ENCODE results near the gene BCHE.

BCHE gene

GRCh38 chr3:165852711-165853110 lies 15.5 kb upstream of the BCHE start:
- ChIA-PET POLR2A (no interaction called here), CTCF (no interaction called here)
- TF ChIP-seq ZNF169 (tag by site-specific recombination; IDR thresholded peaks at IDR 0.05) (no peak), ZBTB7A (tag by site-specific recombination; IDR thresholded peaks at IDR 0.05; ENCODE audit: low read depth) (no peak), ZNF561 (tag by site-specific recombination; IDR thresholded peaks at IDR 0.05; ENCODE audit: borderline replicate concordance) (no peak), ZBTB11 (tag by site-specific recombination; conservative IDR thresholded peaks at IDR 0.05; ENCODE audit: low read depth) (no peak), ZNF664 (tag by site-specific recombination; IDR thresholded peaks at IDR 0.05) (no peak), ZSCAN4 (tag by site-specific recombination; IDR thresholded peaks at IDR 0.05) (no peak), GLI4 (tag by site-specific recombination; IDR thresholded peaks at IDR 0.05) (no peak), MYNN (tag by site-specific recombination; IDR thresholded peaks at IDR 0.05; ENCODE audit: borderline replicate concordance) (no peak), ZNF404 (tag by site-specific recombination; IDR thresholded peaks at IDR 0.05) (no peak), ZFP69B (tag by site-specific recombination; IDR thresholded peaks at IDR 0.05) (no peak), ZNF560 (tag by site-specific recombination; IDR thresholded peaks at IDR 0.05; ENCODE audit: borderline replicate concordance) (no peak), SCRT2 (tag by site-specific recombination; IDR thresholded peaks at IDR 0.05) (no peak), PRDM2 (tag by site-specific recombination; IDR thresholded peaks at IDR 0.05; ENCODE audit: borderline replicate concordance) (no peak), ZBTB44 (tag by site-specific recombination; IDR thresholded peaks at IDR 0.05) (no peak), ZNF76 (tag by site-specific recombination; IDR thresholded peaks at IDR 0.05; ENCODE audit: borderline replicate concordance, low read depth) (no peak), ZNF585B (tag by site-specific recombination; IDR thresholded peaks at IDR 0.05) (no peak)
- no peak overlapping the region for H3K27ac ChIP-seq (ENCODE audit: extremely low read depth, low read depth, low read length)
- H3K4me1 ChIP-seq (ENCODE audit: control insufficient read depth, insufficient read depth, low read length): no peaks in the 10 kb centered on the region
- no peaks in the 10 kb centered on the region for H3K9me3 ChIP-seq (ENCODE audit: control insufficient read depth, insufficient read depth, low read depth, low read length)
- no peak overlapping the region for H3K4me3 ChIP-seq (ENCODE audit: low read depth, low read length)
- H3K36me3 ChIP-seq (ENCODE audit: control insufficient read depth in 2 of 2, insufficient read depth in 1 of 2, low read length in 2 of 2): no peaks in the 10 kb centered on the region
